Suprapubic skin (tissue), 4 donors: ENCODE measurements around the gene SEMA3G. TPM values are rescaled to one million over a fixed set of nuclear protein-coding genes. Genes with fewer than 3 reads are reported as not detected.

Experiments
- DNase-seq, 2 donors: peaks; one replicate each; pipeline ENCODE4 v3.0.0-alpha.2; 2019; ENCODE audit warnings: low spot score in 2 of 2
- H3K27ac ChIP-seq: fragments of 200-600 bp; sonication (generic); one replicate; pipeline ENCODE4 v1.5.1; 2019
- H3K27me3 ChIP-seq: fragments of 200-600 bp; sonication (generic); one replicate; pipeline ENCODE4 v1.5.1; 2019
- H3K36me3 ChIP-seq: fragments of 200-600 bp; sonication (generic); one replicate; pipeline ENCODE4 v1.5.1; 2019
- H3K4me1 ChIP-seq: fragments of 200-600 bp; sonication (generic); one replicate; pipeline ENCODE4 v1.5.1; 2019
- H3K4me3 ChIP-seq: fragments of 200-600 bp; sonication (generic); one replicate; pipeline ENCODE4 v1.5.1; 2019; ENCODE audit warnings: mild to moderate bottlenecking
- H3K9me3 ChIP-seq: fragments of 200-600 bp; sonication (generic); one replicate; pipeline ENCODE4 v1.5.1; 2019
- CTCF ChIP-seq, 2 donors: fragments of 200-600 bp in 1 of 2; fragments of 450-650 bp in 1 of 2; sonication (generic) in 1 of 2; IDR thresholded peaks; one replicate each; pipeline ENCODE4 v1.5.1; 2016 to 2019; ENCODE audit warnings: antibody characterized with exemption in 2 of 2, mild to moderate bottlenecking in 1 of 2, moderate library complexity in 1 of 2
- EP300 ChIP-seq: sonication (generic); formaldehyde crosslinking; IDR thresholded peaks from one replicate; pipeline ENCODE4 v1.6.1; 2017; ENCODE audit warnings: antibody characterized with exemption
- POLR2A ChIP-seq, 2 donors: fragments of 450-650 bp; IDR thresholded peaks; one replicate each; pipeline ENCODE4 v1.6.1; 2017; ENCODE audit warnings: antibody characterized with exemption in 2 of 2, mild to moderate bottlenecking in 2 of 2, moderate library complexity in 2 of 2
- POLR2AphosphoS5 ChIP-seq, 3 donors: sonication (generic); formaldehyde crosslinking; IDR thresholded peaks; one replicate each; pipeline ENCODE4 v1.6.1; 2017; ENCODE audit warnings: antibody characterized with exemption in 3 of 3
- WGBS: methylation state at CpG from one replicate; pipeline ENCODE4 v1.1.5; 2018; 5-methylcytosine and 5-hydroxymethylcytosine counted together
- total RNA-seq, 4 donors: library from RNA; depleted of rRNA; stranded (reverse); fragments of >200 nt; gene quantifications; one replicate each; pipeline ENCODE4 v1.1.0, GENCODE V29; 2016

Gene SEMA3G
- total RNA-seq, 4 donors from 2014 or later, result 14.4 to 44.0 (median 26.5) TPM

- no peaks in the 10 kb centered on the region for H3K27me3 ChIP-seq
- TF ChIP-seq CTCF (IDR thresholded peaks at IDR 0.05) (no peak), POLR2A (IDR thresholded peaks at IDR 0.05) (no peak), POLR2AphosphoS5 (IDR thresholded peaks at IDR 0.05) (no peak), EP300 (no peak)
- H3K9me3 ChIP-seq, result no peaks in the 10 kb centered on the region
- no peak overlapping the region for H3K4me3 ChIP-seq
- no peak overlapping the region for H3K27ac ChIP-seq
- no peak for DNase-seq
- peaks cover 5% of the 10 kb centered on the region for H3K36me3 ChIP-seq
- no peaks in the 10 kb centered on the region for H3K4me1 ChIP-seq
- 78% methylated on average over 8 of the region's 9 CpGs for WGBS
Observed at GRCh38 chr3:52384019-52384761, 60.7 kb downstream of the SEMA3G start.

- Histone ChIP-seq H3K36me3 (peaks cover 5% of the 10 kb centered on the region), H3K27me3 (no peaks in the 10 kb centered on the region), H3K9me3 (no peaks in the 10 kb centered on the region), H3K4me1 (no peaks in the 10 kb centered on the region), H3K4me3 (no peak overlapping the region), H3K27ac (no peak overlapping the region)
- DNase-seq, result no peak
- 80% methylated on average over 2 of the region's 14 CpGs for WGBS
- TF ChIP-seq CTCF (IDR thresholded peaks at IDR 0.05) (no peak), POLR2A (IDR thresholded peaks at IDR 0.05) (no peak), POLR2AphosphoS5 (IDR thresholded peaks at IDR 0.05) (no peak), EP300 (no peak)
Observed at GRCh38 chr3:52383446-52383845, 61.5 kb downstream of the SEMA3G start.

Other genes starting within 250 kb of the SEMA3G start
- gene ALAS1, start 246.9 kb downstream of the SEMA3G start, total RNA-seq, result 10 to 100 TPM; 28.8 to 54.4 (median 31.9) TPM
- gene TLR9, start 219.5 kb downstream of the SEMA3G start, total RNA-seq, result under 1 TPM in 1 of 4 donors, not detected in 3; 0.16 TPM
- 10 to 100 TPM; 33.2 to 46.2 (median 42.6) TPM for gene TWF2, start 205.9 kb downstream of the SEMA3G start, total RNA-seq
- gene PPM1M, start 199.3 kb downstream of the SEMA3G start, total RNA-seq, result 10 to 100 TPM in 3 of 4 donors, 1 to 10 TPM in 1; 10.0 to 17.5 (median 11.3) TPM
- 10 to 100 TPM; 46.7 to 57.6 (median 52.5) TPM for gene WDR82, start 166.5 kb downstream of the SEMA3G start, total RNA-seq
- gene GLYCTK, start 157.3 kb downstream of the SEMA3G start, total RNA-seq, result 10 to 100 TPM in 1 of 4 donors, 1 to 10 TPM in 3; 2.6 to 11.9 (median 6.4) TPM
- 10 to 100 TPM in 1 of 4 donors, 1 to 10 TPM in 3; 3.4 to 10.1 (median 7.7) TPM for gene DNAH1, start 128.8 kb downstream of the SEMA3G start, total RNA-seq
- gene BAP1, start 35.1 kb downstream of the SEMA3G start, total RNA-seq, result 100 to 1,000 TPM in 3 of 4 donors, 10 to 100 TPM in 1; 99.0 to 137 (median 120) TPM
- 10 to 100 TPM in 3 of 4 donors, 1 to 10 TPM in 1; 8.9 to 17.5 (median 11.4) TPM for gene PHF7, start 34.4 kb downstream of the SEMA3G start, total RNA-seq
- gene TNNC1, start 8.9 kb upstream of the SEMA3G start, total RNA-seq, result 10 to 100 TPM in 1 of 4 donors, 1 to 10 TPM in 3; 1.4 to 15.9 (median 8.4) TPM
- 100 to 1,000 TPM in 2 of 4 donors, 10 to 100 TPM in 2; 68.7 to 298 (median 94.6) TPM for gene NISCH, start 10.5 kb upstream of the SEMA3G start, total RNA-seq
- gene STAB1, start 50.2 kb upstream of the SEMA3G start, total RNA-seq, result 10 to 100 TPM in 2 of 4 donors, 1 to 10 TPM in 2; 5.3 to 21.1 (median 14.3) TPM
- 10 to 100 TPM; 51.8 to 68.7 (median 63.3) TPM for gene NT5DC2, start 88.8 kb upstream of the SEMA3G start, total RNA-seq
- gene UQCC5, start 91.5 kb upstream of the SEMA3G start, total RNA-seq, result 1 to 10 TPM in 2 of 4 donors, under 1 TPM in 2; 0.68 to 4.0 (median 1.2) TPM
- 10 to 100 TPM; 71.0 to 93.6 (median 85.5) TPM for gene PBRM1, start 240.8 kb upstream of the SEMA3G start, total RNA-seq
- gene GNL3, start 240.9 kb upstream of the SEMA3G start, total RNA-seq, result 100 to 1,000 TPM in 3 of 4 donors, 10 to 100 TPM in 1; 76.8 to 127 (median 106) TPM